Nephron progenitor cell (in vitro differentiated cells): ENCODE data around the gene UPK3BL1.
"Not testable (repeated sequence)": the region's sequence is repeated elsewhere in the genome, so short reads cannot be mapped to it uniquely, and the experiment has no call there.

Source experiments
- DNase-seq: peaks from one replicate; pipeline ENCODE4 v3.0.0; 2021
- H3K27ac Mint-ChIP-seq: 2 replicates; pipeline ENCODE4 v1.8.0; 2021; ENCODE audit warnings: mild to moderate bottlenecking, moderate library complexity, mixed read lengths
- H3K27me3 Mint-ChIP-seq: 2 replicates; pipeline ENCODE4 v1.8.0; 2021; ENCODE audit warnings: mild to moderate bottlenecking, low read depth, mixed read lengths; ENCODE audit not compliant: poor library complexity
- H3K36me3 Mint-ChIP-seq: 2 replicates; pipeline ENCODE4 v1.8.0; 2021; ENCODE audit warnings: low read depth, mixed read lengths
- H3K4me1 Mint-ChIP-seq: 2 replicates; pipeline ENCODE4 v1.8.0; 2021; ENCODE audit warnings: mixed read lengths
- H3K4me3 Mint-ChIP-seq: 2 replicates; pipeline ENCODE4 v1.8.0; 2021; ENCODE audit warnings: mild to moderate bottlenecking, moderate library complexity, mixed read lengths
- H3K9me3 Mint-ChIP-seq: 2 replicates; pipeline ENCODE4 v1.8.0; 2021; ENCODE audit warnings: mild to moderate bottlenecking, moderate library complexity, mixed read lengths

Gene UPK3BL1

DNA sequence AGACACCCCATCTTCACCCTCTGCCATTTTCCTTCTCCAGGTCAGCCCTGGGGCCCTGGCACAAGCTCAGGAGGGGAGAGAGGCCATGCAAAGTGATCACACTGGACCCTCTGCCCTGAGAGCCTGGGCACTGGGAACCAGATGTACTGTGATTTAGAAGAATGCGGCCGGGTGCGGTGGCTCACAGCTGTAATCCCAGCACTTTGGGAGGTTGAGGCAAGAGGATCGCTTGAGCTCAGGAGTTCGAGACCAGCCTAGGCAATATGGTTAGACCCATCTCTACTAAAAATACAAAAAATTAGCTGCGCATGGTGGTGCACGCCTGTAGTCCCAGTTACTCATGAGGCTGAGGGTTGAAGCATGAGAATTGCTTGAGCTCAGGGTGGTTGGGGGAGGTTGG is 5.2 kb upstream of the UPK3BL1 start:
- H3K36me3 Mint-ChIP-seq, H3K4me1 Mint-ChIP-seq, H3K27me3 Mint-ChIP-seq, H3K27ac Mint-ChIP-seq, H3K9me3 Mint-ChIP-seq, H3K4me3 Mint-ChIP-seq, DNase-seq: not testable (repeated sequence)

DNA sequence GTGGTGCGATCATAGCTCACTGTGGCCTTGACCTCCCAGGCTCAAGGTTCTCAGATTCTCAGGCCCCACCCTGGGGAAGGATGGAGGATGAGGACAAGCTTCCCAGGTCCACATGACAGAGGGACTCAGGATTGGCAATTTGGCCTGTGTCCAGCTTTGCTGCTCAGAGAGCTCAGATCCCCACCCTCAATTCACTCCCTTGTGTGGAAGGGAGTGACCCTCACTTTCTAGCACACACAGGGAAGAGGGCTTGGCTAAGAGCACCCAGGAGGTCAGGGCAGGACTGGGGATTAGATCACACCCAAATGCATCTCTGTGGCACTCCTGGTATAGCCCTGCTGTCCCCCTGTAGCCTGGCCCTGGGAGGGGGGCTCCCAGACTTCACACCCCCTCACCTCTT is 813 bp upstream of the UPK3BL1 start:
- not testable (repeated sequence) for H3K4me3 Mint-ChIP-seq, H3K36me3 Mint-ChIP-seq

DNA sequence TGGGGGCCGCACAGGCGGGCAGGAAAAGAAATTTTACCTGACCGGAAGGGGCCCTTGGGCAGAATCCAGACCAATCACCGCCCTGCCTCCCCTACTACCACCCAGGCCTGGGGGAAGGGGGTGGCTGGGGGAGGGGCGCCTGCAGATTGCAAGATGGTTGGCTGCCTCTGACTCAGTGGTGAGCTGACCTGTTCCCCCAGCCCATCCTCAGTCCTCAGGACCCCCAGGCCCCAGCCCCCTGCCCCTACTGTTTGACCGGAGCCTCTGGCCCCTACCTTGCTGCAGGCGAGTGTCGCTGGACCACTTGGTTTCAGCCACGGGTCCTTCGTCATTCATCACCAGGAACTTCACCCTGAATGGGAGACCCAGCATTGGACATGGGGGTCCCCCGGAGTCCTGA is 3.7 kb downstream of the UPK3BL1 start:
- H3K27ac Mint-ChIP-seq, H3K4me1 Mint-ChIP-seq, H3K27me3 Mint-ChIP-seq, H3K36me3 Mint-ChIP-seq, H3K4me3 Mint-ChIP-seq, H3K9me3 Mint-ChIP-seq, DNase-seq: not testable (repeated sequence)

More for the DNA sequence above, 813 bp upstream of the UPK3BL1 start:
- H3K27ac Mint-ChIP-seq, H3K9me3 Mint-ChIP-seq, H3K4me1 Mint-ChIP-seq, H3K27me3 Mint-ChIP-seq, DNase-seq: not testable (repeated sequence)

- H3K4me1 Mint-ChIP-seq, H3K27ac Mint-ChIP-seq, DNase-seq, H3K4me3 Mint-ChIP-seq, H3K27me3 Mint-ChIP-seq, H3K36me3 Mint-ChIP-seq, H3K9me3 Mint-ChIP-seq: not testable (repeated sequence)
Measured at GRCh38 chr7:102636956-102637355, 5.6 kb downstream of the UPK3BL1 start.

DNA sequence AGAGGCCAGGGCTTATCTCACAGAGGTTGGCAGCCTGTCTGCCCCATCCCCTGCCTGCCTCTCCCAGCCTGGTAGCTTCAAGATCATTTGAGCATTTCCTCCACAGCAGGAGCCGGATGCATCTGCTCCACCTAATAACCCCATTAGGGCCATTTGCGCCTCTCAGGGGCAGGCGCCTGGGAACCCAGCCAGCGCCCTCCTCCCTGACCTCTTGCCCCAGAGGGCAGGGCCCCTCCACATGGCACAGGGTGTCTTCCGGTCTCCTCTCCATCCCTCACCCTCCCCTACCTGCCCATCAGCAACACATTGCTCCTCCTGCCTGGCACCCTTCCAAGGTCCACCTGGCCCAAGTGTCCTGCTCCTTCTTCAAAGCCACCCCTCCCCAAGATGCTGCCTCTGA is 7.2 kb downstream of the UPK3BL1 start:
- H3K4me3 Mint-ChIP-seq, H3K4me1 Mint-ChIP-seq, H3K36me3 Mint-ChIP-seq, DNase-seq, H3K9me3 Mint-ChIP-seq, H3K27me3 Mint-ChIP-seq, H3K27ac Mint-ChIP-seq: not testable (repeated sequence)

GRCh38 chr7:102634299-102634698 is 8.3 kb downstream of the UPK3BL1 start:
- H3K36me3 Mint-ChIP-seq, DNase-seq, H3K27me3 Mint-ChIP-seq, H3K4me3 Mint-ChIP-seq, H3K27ac Mint-ChIP-seq, H3K9me3 Mint-ChIP-seq, H3K4me1 Mint-ChIP-seq: not testable (repeated sequence)

- not testable (repeated sequence) for DNase-seq, H3K27ac Mint-ChIP-seq, H3K9me3 Mint-ChIP-seq, H3K27me3 Mint-ChIP-seq, H3K4me3 Mint-ChIP-seq, H3K4me1 Mint-ChIP-seq, H3K36me3 Mint-ChIP-seq
Measured at GRCh38 chr7:102630622-102631021, 12.0 kb downstream of the UPK3BL1 start.

DNA sequence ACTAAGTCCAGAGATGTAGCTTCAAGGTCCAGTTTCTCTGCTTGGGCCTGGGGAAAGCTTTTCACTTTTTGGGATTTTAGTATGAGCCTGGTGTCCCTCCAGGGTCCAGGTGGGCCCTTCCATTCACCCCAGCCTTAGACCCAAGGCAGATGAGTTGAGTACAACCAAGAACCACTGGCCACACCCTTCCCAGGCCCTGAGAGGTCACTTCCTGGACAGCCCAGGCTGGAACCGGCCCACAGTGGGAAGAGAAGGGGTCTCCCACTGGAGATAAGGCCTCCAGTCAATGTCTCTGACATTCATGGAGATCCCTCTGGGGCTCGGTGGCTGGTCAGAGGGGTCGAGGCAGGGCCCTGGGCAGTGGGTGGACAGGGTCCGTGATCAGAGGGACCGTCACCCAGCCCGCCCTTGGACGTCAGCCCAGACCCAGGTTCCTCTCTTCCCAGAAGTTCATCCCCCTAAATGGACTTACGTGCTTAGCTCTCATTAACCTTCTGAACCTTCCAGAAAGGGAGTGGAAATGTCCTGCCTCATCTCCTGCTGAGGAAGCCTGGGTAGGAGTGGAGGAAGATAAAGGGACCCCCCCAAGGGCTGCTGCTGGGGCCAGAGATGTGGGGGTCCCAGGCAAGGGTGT is 15.2 kb downstream of the UPK3BL1 start:
- not testable (repeated sequence) for H3K36me3 Mint-ChIP-seq, H3K27ac Mint-ChIP-seq, H3K4me1 Mint-ChIP-seq, DNase-seq, H3K4me3 Mint-ChIP-seq, H3K9me3 Mint-ChIP-seq, H3K27me3 Mint-ChIP-seq

- not testable (repeated sequence) for DNase-seq, H3K4me1 Mint-ChIP-seq, H3K27me3 Mint-ChIP-seq, H3K27ac Mint-ChIP-seq, H3K36me3 Mint-ChIP-seq, H3K4me3 Mint-ChIP-seq, H3K9me3 Mint-ChIP-seq
Measured at GRCh38 chr7:102618122-102618521, 24.5 kb downstream of the UPK3BL1 start.

DNA sequence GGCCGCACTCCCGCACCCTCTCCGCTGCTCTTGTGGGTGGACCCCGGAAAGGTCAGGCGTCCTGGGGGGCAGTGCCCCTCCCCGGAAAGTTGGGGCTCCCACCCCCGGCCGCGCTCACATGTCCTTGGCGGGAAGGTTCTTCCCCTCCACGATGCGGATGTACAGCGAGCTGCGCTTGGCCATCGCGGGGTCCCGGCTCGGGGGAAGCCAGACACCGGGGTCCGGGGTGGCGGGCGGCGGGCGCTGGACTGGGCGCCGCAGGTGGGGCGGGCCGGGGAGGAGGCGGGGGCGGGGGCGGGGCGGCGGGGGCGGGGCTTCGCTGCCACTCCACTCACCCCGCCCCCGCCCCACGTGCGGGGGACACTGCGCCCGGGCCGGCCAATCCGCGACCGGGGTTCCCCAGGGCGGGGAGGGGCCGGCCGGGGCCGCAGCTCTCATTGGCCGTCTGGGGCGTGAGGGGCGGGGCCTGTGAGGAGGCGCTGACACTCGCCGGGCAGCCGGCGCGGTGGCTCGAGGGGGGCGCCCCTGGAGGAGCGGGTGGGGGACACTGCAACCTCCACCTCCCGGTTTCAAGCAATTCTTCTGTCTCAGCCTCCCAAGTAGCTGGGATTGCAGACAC is 26.0 kb downstream of the UPK3BL1 start, which contains the start of gene RASA4:
Gene RASA4 (minus strand): TSS at position 250 of the 619 bp plus-strand sequence. CDS start 67 bp downstream, at position 183.
- not testable (repeated sequence) for H3K27me3 Mint-ChIP-seq, H3K9me3 Mint-ChIP-seq, H3K27ac Mint-ChIP-seq, H3K36me3 Mint-ChIP-seq, H3K4me1 Mint-ChIP-seq, H3K4me3 Mint-ChIP-seq
- DNase-seq, result peak; percentile 55

DNA sequence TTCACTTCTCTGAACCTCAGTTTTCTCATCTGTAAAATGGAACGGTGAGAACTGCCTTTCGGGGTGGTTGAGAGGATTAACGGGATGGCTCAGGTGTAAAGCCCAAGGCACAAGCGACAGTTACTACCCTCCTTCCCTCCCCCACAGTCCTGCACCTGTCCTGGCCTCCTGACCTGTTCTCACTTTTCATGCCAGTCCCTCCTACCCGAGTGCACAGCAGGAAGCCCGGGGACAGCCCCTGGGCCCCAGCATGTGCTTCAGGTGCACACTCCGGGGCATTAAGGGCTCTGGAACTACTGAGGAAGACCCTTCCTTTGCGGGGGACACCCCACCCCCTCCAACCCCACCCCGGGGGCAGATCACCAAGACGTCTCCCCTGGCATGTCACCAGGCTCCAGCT is 26.7 kb downstream of the UPK3BL1 start:
- not testable (repeated sequence) for H3K27ac Mint-ChIP-seq, H3K36me3 Mint-ChIP-seq, DNase-seq, H3K9me3 Mint-ChIP-seq, H3K4me1 Mint-ChIP-seq, H3K4me3 Mint-ChIP-seq, H3K27me3 Mint-ChIP-seq

DNA sequence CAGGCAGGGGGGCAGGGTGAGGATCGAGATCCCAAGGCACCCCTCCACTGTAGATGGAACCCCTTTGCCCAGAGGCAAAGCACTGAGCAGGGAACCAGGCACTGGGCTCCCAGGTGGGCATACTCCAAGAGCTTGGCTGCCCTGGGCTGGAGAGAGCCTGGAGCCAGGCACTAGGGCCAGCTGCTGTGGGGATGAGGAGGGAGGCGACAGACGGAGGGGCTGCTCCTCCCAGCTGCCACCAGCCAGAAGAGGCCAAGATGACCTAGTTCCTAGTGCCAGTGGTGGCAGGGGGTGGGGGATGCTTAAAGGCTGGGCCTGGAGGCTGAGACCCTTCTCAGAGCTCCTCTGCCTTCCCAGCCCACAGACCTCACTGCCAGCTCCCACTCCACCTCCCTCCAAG is 27.7 kb downstream of the UPK3BL1 start:
- not testable (repeated sequence) for H3K4me1 Mint-ChIP-seq, H3K4me3 Mint-ChIP-seq, H3K27me3 Mint-ChIP-seq

GRCh38 chr7:102614346-102614697 is 28.3 kb downstream of the UPK3BL1 start:
- H3K9me3 Mint-ChIP-seq, H3K4me3 Mint-ChIP-seq, H3K27me3 Mint-ChIP-seq, H3K4me1 Mint-ChIP-seq, DNase-seq, H3K27ac Mint-ChIP-seq, H3K36me3 Mint-ChIP-seq: not testable (repeated sequence)

More for the DNA sequence above, 27.7 kb downstream of the UPK3BL1 start:
- not testable (repeated sequence) for H3K36me3 Mint-ChIP-seq, DNase-seq, H3K9me3 Mint-ChIP-seq, H3K27ac Mint-ChIP-seq

- not testable (repeated sequence) for H3K36me3 Mint-ChIP-seq, H3K4me1 Mint-ChIP-seq, DNase-seq, H3K4me3 Mint-ChIP-seq, H3K27me3 Mint-ChIP-seq, H3K9me3 Mint-ChIP-seq, H3K27ac Mint-ChIP-seq
Measured at GRCh38 chr7:102613575-102614345, 28.8 kb downstream of the UPK3BL1 start.
